Cardiac septum (tissue), 1 donor: Measurements from ENCODE around the gene FABP1. TPM values are rescaled to one million over a fixed set of nuclear protein-coding genes. Genes with fewer than 3 reads are reported as not detected.

Experiments used
- DNase-seq: peaks from one replicate; pipeline ENCODE4 v3.0.0-alpha.2; 2020; ENCODE audit warnings: low spot score
- intact Hi-C: fragments of 100-400 bp; cut with DNase I; formaldehyde crosslinking; loops from one replicate; pipeline ENCODE4 v1.14.0; 2022
- total RNA-seq: library from RNA; stranded (reverse); fragmentation: NEBNext Ultra II Directional; extraction: Animal tissue kit (Norgen Biotek cat#: 25700); gene quantifications from one replicate; pipeline ENCODE4 v1.2.1, GENCODE V29; 2021
- donor health status: DM: no; HTN: no; CAD: no.

The FABP1 gene
- total RNA-seq, 1 donor from 2014 or later = not detected

DNA sequence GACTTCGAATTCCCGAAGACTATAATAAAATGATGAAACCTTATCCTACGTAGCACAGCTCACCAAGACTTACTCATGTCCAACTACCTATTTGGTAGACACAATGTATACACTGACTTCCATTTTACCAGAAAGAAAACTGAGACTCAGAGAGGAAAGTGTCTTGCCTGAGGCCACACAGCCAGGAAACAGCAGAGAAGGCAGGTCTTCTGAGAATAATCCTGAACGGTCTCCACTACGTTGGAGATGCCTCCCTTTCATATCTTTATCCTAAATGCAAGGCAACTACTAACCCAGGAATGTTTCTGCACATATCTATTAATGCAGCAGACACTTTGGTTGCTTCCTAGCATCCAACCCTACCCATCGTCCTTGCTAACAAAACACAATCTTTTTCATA lies 11.9 kb upstream of the FABP1 start:
- DNase-seq = no peak
- intact Hi-C loops = no loop called here

DNA sequence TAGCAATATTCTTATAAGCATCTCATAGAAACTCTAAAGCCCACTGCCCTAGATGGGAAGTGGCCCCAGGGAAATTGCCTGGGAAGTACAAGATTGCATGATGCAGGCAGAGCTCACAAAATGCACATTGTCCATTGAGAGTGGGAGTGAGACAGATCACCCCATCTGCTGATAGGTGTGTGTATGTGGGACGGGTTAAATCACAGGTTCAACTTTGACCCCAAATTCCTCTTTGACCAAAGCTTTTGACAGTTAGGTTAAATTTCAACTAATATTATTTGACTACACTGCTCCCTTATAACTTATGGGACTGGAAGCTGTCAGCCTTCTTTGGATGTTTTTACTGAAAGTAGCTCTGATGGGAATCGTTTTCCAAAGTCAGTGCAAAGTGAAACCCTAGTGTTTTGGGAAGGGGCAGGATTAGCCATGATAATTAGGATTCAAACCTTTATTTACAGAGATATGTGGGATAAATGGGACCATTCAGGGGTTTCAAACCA lies 11.4 kb upstream of the FABP1 start:
- intact Hi-C loops = no loop called here
- no peak for DNase-seq

DNA sequence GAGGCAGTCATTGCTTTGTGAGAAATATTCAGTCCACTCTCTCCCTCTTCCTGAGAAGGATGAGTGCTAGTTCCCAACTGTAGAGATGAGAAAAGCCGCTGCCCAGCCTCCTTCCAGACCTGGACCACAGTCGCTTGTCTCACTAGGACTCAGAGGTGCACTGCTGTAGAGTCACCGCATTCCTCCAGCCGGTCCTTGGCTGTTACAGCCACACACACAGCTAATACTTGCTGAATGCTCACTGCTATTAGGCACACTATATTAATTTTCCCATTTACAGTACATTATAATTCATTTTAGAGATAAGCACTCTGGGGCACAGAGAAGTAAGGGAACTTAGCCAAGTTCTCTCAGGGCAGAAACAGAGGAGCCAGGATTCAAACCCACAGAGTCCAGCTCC lies 10.0 kb upstream of the FABP1 start:
- DNase-seq = no peak
- intact Hi-C loops = no loop called here

DNA sequence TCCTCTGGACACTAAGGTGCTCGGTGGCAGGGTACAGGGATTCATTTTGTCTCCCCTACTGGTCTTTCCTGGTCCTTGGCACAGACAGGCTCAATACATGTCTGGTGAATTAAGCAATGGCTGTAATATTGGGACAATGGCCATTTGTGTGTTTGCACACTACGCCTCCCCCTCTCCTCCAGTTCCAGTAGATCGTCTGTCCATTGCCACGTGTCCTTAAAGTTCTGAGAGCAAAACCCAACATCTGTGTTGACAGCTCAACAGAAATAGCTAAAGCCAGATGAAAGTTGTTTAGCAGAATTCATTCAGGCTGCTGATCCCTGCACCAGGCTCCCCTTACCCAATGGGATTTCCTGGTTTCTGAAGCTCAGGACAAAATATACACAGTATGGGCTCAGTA lies 9.0 kb upstream of the FABP1 start:
- intact Hi-C loops = no loop called here
- no peak for DNase-seq

DNA sequence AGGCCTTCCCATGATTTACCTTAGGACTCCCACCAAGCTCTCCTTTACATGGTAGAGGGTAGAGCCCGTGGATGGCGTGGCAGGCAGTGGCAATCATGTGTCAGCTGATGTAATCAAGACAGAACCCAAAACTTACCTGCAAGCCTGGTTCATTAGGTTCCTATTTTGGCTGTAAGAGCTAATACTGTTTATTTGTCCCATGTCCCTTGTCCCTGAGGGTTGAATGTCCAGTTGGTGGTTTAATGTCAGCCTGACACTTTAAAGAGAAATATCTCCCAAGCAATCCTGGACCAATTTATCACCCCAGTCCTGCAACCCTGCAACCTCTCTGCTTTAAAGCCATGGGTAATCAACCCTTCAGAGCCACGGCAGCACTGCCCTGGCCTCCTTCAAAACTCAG lies 6.0 kb upstream of the FABP1 start:
- no peak for DNase-seq
- intact Hi-C loops = no loop called here

DNA sequence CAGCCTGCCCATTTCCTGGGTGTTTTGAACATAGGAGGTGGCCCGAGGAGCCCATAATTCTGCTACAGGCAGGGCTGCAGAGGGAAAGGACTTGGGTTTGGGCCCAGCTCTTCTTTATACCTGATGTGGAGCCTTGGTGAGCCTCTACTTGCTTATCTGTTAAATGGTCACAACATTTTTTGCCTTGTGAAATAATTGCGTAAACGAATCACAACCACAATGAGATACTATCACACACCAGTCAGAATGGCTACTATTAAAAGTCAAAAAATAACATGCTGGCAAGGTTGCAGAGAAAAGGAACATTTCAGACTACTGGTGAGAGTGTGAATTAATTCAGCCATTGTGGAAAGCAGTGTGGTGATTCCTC lies 4.1 kb upstream of the FABP1 start:
- no peak for DNase-seq
- intact Hi-C loops = no loop called here

DNA sequence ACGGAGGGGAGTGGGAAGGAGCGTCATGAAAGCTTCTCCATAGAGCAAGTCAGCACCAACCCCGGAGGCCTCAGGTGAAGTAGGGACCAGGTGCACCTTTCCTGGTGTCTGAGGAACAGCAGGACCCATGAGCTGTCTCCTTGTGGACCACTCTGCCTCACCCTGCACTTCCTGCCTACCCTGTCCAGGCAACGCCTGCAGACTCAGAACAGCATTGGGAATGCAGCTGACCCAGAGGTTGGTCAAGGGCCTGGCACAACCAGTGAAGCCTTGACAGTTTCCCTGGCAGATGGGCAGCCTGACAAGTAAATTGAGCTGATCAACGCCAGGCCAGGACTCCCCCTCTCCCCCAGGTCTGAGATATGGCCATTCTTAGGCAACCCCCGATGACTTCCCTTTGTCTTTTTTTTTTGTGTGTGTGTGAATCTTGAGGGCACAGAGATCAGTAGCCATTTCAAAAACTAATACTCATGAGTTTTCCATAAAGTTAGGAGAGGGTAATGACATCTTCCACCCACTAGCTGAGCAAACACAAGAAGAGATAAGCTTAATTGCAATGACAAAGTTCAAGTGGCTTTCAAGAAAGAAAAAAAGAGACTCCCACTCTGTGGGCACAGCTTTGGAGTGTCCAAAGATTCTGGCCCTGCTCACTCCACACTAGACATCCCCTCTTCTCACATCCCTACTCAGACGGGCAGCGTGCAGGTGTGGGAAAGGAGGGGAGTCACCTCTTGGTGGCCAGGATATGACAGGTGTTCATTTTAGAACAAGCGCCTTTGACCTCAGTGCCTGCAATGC lies 3.5 kb upstream of the FABP1 start:
- no peak for DNase-seq
- intact Hi-C loops = no loop called here

DNA sequence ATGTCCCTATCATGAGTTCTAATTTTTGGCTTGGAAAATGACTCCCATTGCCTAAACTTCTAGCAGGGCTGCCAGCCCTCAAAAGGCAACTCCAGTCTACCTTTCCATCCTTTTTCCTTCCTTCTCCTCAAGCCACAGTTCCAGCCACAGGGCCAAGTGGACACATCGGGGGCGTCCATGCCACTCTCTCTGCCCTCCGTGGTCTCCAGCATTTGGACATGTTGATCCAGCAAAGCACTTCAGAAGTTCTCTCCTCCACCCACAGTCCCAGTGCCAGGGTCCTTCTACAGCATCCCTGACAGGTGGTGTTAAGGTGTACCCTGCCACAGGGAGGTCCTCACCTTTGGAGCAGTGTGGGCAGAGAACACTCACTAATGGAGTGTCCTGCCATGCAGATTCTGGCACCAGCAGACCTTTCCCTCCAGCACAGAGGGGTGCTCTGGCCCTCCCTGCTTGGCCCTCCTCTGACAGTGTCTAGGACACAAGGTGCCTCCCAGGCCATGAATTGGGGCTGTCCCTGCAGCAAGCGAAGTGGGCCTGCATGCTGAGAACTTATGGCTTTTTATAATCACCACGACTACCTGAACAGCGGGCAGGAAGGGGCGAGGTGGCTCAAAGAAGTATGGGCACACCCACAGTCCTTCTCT lies 1.6 kb upstream of the FABP1 start:
- intact Hi-C loops = no loop called here
- no peak for DNase-seq

DNA sequence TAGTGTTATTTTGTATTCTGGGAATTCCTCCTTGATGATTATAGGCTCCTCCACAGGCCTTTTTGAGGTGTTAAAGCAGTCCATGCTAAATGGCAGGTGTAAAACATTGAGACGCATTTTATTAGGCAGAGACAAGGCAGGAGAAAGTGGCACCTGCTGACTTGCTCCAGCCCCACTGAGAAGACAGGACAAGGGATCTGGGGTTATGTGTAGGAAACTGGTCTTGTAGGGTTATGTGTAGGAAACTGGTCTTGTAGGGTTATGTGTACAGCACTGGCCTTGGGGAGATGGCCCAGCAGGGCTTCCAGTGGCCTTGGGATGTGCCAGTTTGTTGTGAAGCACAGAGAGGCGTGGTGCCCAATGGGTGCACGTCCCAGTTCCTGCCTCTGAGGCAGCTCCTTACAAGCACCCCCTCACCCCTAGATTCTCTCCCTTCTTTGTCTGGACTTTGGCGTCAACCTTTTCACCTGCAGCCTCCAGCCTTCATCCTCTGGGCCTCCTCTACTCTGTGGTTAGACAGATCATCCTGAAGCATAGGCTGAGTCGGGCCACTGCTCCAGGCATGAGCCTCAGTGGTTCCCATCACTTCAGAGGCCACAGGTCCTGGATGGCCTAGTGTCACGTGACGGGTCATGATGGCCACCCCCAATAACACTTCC lies 921 bp upstream of the FABP1 start:
- no peak for DNase-seq
- intact Hi-C loops = no loop called here

DNA sequence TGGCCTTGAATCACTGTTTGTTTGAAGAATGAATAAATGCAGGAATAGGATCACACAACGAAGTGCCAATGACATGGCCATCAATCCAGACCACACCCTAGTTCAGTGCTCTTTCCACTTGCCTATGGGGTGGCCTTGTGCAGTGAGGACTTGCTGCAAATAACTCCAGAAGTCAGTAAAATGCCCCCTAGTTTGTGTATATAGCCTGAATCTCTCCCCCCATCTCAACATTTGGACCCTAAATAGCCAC lies 299 bp downstream of the FABP1 start:
- intact Hi-C loops = no loop called here
- DNase-seq = no peak

DNA sequence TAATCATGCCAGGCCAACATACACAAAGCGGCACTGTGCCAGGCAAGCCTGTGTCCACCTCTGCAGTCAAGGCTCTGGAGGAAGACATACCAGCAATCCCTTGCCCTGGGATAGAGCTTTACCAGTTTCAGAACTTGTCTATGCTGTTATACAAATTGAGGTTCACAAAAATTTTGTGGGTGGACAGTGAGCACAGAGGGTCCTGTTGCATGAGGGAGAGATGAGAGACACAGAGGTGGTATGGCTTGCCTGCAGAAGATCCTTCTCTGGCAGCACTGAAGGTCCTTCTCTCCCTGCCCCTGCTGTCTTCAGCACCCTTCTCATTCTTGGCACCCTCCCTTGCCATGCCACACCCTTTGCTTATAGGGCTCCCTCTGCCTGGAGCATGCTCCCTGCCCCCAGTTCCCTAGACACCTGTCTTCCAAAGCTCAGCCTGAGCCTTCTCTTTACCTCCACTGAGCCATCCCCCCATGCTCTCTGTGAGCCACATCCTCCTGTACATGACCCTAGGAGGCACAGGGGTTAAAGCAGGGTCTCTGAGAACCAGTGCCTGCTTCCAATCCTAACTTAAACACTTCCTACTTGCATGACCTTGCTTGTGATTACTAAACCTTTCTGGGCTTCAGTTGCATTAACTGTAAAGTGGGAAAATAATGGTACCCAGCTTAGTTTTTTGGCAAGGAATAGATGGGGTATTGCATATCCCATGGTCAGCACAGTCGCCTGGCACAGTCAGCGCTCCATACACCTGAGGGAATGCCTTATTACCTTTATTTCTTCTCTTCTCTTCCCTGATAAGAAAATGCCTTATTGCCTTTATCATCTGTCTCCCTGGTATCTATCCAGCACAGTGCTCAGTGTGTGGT lies 857 bp downstream of the FABP1 start:
- DNase-seq = no peak
- intact Hi-C loops = no loop called here

DNA sequence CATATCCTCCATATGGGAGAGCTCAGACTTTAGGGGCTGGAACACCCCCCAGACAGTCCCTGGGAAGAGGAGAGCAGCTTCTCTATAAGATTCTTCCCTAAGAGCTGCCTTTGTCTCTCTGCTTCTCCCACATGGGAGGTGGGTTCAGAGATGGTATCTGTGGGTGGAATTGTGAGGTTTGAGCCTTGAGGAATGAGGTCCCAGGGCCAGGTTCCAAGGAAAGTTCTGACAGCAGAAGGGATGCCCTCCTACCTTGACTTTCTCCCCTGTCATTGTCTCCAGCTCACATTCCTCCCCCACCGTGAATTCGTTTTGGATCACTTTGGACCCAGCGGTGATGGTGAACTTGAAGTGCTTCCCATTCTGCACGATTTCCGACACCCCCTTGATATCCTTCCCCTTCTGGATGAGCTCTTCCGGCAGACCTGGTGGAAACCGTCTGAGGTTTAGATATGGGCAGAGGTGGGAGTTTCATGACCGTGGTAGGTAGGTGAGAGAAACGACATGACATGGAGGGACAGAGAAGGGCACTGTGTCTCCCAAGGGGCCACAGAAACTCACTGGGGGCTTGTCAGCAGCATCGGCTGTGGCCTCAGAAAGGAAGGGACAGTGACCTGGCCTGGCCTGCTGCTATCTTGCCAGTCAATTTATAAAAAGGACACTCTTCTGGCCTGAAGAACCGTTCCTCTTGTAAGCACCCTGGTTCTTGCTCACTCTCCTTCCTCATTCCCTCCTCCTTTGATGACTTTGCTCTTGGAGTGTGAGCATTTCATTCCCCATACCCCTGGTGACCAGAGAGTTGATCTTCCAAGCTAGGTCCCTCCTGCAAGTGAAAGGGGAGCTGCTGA lies 1.7 kb downstream of the FABP1 start:
- DNase-seq = no peak
- intact Hi-C loops = no loop called here

DNA sequence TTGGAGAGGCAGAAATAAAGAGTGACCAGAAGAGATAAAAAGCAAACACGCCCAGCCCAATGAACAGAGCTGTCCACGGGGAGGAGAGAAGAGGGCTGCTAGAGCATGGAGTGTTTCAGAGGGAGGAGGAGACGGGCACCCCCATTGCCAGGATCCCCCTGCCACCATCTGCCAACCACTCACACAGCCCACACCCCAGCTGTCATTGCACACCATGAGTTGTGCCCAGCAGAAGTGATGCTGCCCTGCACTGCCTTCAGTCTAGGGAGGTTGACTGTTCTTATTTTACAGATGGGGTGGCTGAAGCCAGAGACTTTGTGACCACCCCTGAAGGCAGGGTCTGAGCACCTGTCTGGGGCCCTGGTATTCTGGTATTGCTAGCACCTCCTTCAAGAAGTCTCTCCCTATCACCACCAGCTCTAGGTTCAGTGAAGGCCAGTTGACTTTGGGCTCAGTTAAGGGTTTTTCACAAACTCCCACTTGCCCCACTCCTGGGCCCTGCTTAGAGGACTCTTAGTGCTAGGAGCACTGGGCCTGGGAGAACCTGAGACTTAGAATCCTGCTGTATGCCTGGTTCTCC lies 2.4 kb downstream of the FABP1 start:
- DNase-seq = no peak
- intact Hi-C loops = no loop called here

DNA sequence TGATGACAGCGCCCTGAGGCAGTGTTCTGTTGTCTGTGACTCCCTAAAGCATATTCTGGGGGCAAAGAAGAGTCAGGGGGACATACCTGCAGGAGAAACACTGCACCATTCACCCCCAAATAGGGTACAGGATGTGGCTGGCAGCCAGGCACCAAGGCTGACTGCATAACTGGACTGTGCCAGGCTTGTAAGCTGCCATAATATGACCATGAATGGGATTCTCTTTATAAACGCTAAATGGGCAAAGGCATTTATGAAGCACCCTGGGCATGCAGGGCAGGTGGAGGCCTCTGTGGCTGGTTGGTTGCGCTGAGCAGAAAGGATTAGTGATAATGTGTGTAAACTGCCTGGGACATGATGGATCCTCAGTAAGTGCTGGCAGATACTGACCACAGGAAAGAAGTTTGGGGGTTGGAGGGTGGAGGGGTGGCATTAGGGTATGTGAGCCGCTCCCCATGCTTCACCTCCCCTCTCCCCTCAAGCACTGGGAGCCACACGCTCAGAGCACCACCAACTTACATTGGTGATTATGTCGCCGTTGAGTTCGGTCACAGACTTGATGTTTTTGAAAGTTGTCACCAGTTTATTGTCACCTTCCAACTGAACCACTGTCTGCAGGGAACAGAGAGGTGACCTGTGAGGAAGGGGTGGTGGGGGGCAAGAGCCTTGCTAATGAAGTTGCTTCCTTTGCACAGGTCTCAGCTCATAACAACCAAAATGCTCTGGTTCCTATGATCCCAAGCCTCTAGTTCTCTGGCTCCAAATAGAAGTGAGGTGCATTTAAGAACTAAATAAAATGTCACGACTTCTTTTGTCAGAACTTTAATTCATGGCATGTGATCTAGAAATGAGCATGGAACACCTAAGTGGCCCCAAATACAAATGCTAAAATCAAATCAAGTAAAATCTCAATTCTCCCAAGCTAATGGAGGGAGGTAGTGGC lies 3.6 kb downstream of the FABP1 start:
- intact Hi-C loops = no loop called here
- no peak for DNase-seq

DNA sequence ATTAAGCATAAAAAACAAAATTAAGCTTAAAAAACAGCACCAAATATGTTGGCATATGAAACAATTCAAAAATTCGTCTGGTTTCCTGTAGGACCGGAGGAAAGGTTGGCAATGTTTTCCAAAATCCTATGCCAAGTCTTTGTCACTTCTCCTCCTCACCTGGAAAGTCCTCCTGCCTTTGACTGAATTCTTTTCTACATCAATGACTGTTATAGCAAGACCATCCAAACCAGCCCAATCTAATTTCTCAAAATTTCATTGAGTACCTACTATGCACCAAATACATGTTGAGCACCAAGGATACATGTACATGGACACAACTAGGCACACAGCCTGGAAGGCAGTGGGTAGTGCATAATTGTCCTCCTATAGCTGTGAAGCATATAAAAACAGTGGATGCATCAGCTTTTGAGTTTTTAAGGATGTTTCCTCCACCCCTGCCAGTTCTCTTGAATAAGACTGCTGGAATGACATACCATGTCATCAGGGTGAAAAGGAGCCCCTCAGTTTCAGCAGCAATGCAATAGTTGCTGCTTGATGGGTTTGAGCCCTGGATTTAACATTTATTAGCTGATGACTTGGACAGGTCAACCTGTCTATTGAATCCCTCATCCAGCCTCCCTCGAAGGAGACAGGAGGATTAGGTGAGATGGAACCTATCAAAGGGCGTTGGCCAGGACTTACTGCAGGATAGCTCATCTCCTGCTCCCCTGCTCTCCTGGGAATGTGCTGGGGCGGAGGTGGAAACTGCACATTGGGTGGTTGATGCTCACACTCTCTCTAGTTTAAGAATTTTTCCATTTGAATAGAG lies 4.5 kb downstream of the FABP1 start:
- intact Hi-C loops = no loop called here
- no peak for DNase-seq

DNA sequence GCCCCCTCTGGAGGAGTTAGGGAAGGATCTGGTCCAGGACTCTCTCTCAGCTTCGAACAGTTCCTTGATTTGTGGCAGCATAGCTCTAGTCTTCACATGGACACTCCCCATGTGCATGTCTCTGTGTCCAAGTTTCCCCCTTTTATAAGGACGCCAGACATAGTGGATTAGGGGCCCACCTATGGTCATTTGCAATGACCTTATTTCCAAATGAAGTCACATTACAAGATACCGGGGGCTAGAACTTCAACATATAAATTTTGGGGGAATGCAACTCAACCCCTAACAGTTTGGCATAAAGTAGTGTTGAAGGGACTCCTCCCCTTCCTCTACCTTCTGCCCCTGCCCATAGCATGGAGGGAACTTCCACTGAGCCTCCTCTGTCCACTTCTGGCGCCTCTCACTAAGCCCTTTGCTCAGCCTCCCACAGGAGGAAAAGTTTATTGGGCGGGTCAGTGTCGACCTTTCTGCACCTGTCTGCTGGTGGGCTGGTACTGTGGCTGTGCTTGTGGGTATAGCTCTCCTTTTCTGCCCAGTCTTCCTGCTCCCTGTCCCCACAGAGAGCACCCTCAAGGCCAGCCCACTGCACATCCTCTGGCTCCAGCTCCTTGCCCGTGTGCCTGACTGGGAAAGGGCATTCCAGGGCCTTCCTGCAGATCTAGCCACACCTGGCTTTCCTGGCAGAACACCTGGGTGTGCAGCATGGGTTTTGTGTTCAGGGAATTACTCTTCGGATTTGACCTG lies 5.5 kb downstream of the FABP1 start:
- intact Hi-C loops = no loop called here
- no peak for DNase-seq
